ENCODE results near the gene TRAF7.

GRCh38 chr16:2148714-2149629 lies 6.6 kb upstream of the TRAF7 start:
- peak; percentile 35 for TF ChIP-seq CTCF (conservative IDR thresholded peaks at IDR 0.05)
- TF ChIP-seq ZFX (IDR thresholded peaks at IDR 0.05), result peak; percentile 73; the same call in 1 of the 2 replicates
